Central memory CD8-positive, alpha-beta T cell (primary cell): ENCODE data around the gene HERPUD1.
"Not testable (repeated sequence)": the region's sequence is repeated elsewhere in the genome, so short reads cannot be mapped to it uniquely, and the experiment has no call there.

ENCODE experiments used
- ATAC-seq: fragments of 150-1000 bp; cut with Tn5 transposase; replicated peaks from 2 replicates; pipeline ENCODE4 v1.10.0; 2022; ENCODE audit warnings: mild to moderate bottlenecking, moderate FRiP score, moderate number of reproducible peaks; ENCODE audit not compliant: poor library complexity, severe bottlenecking; ENCODE audit errors: extremely low read depth
- DNase-seq, 2 donors: peaks; one replicate each; pipeline ENCODE4 v3.0.0; 2021; ENCODE audit warnings: low spot score in 2 of 2
- H3K27ac Mint-ChIP-seq: one replicate; pipeline ENCODE4 v1.8.0; 2022; ENCODE audit warnings: low read depth, mild to moderate bottlenecking, moderate library complexity, mixed read lengths
- H3K27me3 Mint-ChIP-seq: one replicate; pipeline ENCODE4 v1.8.0; 2022; ENCODE audit warnings: mixed read lengths
- H3K36me3 Mint-ChIP-seq: one replicate; pipeline ENCODE4 v1.8.0; 2022; ENCODE audit warnings: mild to moderate bottlenecking, moderate library complexity, mixed read lengths; ENCODE audit not compliant: insufficient read depth
- H3K4me1 Mint-ChIP-seq: one replicate; pipeline ENCODE4 v1.8.0; 2022; ENCODE audit warnings: mixed read lengths
- H3K4me3 Mint-ChIP-seq: one replicate; pipeline ENCODE4 v1.8.0; 2022; ENCODE audit warnings: mild to moderate bottlenecking, moderate library complexity, mixed read lengths
- H3K9me3 Mint-ChIP-seq: one replicate; pipeline ENCODE4 v1.8.0; 2022; ENCODE audit warnings: mixed read lengths

Gene HERPUD1

GRCh38 chr16:56985288-56985961, 53.5 kb downstream of the HERPUD1 start:
- Mint-ChIP-seq H3K9me3 (no peaks in the 10 kb centered on the region), H3K36me3 (peaks cover 21% of the 10 kb centered on the region), H3K27me3 (no peaks in the 10 kb centered on the region), H3K4me3 (peak overlapping the region; percentile 10), H3K4me1 (peaks cover 82% of the 10 kb centered on the region), H3K27ac (peak overlapping the region; percentile 58)
- no peak for ATAC-seq
- no peak for DNase-seq

GRCh38 chr16:56985962-56986360, 54.0 kb downstream of the HERPUD1 start:
- no peak for DNase-seq
- Mint-ChIP-seq H3K4me3 (no peak overlapping the region), H3K4me1 (peaks cover 82% of the 10 kb centered on the region), H3K27ac (peak overlapping the region; percentile 58), H3K9me3 (no peaks in the 10 kb centered on the region), H3K36me3 (peaks cover 25% of the 10 kb centered on the region), H3K27me3 (no peaks in the 10 kb centered on the region)
- ATAC-seq: no peak

DNA sequence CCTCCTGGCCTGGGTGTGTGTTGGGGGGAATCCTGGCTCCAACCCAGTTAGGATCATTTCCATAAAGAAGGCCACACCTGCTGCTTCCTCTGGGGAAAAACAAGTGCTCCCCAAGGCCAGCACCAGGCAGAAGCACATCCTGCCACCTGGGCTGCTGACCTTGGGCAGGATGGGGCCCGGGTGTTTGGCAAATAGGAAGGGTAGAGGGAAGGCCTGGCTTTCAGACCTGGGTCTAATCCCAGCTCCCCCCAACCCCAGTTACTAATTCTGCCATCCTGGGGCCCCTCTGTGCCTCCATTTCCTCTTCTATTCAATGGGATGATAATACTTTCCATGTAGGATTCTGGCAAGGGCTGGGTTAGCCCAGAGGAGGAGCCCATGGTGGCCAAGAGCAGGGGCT, 54.4 kb downstream of the HERPUD1 start:
- H3K27me3 Mint-ChIP-seq: no peaks in the 10 kb centered on the region
- H3K9me3 Mint-ChIP-seq: no peaks in the 10 kb centered on the region
- H3K4me3 Mint-ChIP-seq: peak overlapping the region; percentile 81
- H3K4me1 Mint-ChIP-seq: peaks cover 80% of the 10 kb centered on the region
- ATAC-seq (no peak), DNase-seq (no peak)
- H3K27ac Mint-ChIP-seq: peak overlapping the region; percentile 96
- peaks cover 29% of the 10 kb centered on the region for H3K36me3 Mint-ChIP-seq

DNA sequence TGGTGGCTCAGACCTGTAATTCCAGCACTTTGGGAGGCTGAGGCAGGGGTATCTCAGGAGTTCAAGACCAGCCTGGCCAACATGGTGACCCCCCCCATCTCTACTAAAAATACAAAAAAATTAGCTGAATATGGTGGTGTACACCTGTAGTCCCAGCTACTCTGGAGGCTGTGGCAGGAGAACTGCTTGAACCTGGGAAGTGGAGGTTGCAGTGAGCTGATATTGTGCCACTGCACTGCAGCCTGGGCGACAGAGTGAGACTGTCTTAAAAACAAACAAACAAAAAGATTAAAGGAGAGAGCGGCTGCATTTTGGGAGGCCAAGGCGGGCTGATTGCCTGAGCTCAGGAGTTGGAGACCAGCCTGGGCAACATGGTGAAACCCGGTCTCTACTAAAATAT, 55.0 kb downstream of the HERPUD1 start:
- not testable (repeated sequence) for DNase-seq, ATAC-seq, H3K9me3 Mint-ChIP-seq, H3K27me3 Mint-ChIP-seq
- H3K4me3 Mint-ChIP-seq: peak overlapping the region; percentile 81
- peak overlapping the region; percentile 96 for H3K27ac Mint-ChIP-seq
- peaks cover 80% of the 10 kb centered on the region for H3K4me1 Mint-ChIP-seq
- peaks cover 34% of the 10 kb centered on the region for H3K36me3 Mint-ChIP-seq

- no peaks in the 10 kb centered on the region for H3K9me3 Mint-ChIP-seq
- H3K36me3 Mint-ChIP-seq: peaks cover 35% of the 10 kb centered on the region
- peaks cover 74% of the 10 kb centered on the region for H3K4me1 Mint-ChIP-seq
- H3K4me3 Mint-ChIP-seq: peak overlapping the region; percentile 81
- no peaks in the 10 kb centered on the region for H3K27me3 Mint-ChIP-seq
- no peak for ATAC-seq
- H3K27ac Mint-ChIP-seq: peak overlapping the region; percentile 96
- DNase-seq: no peak
These were observed 55.8 kb downstream of the HERPUD1 start for GRCh38 chr16:56987692-56988091.

DNA sequence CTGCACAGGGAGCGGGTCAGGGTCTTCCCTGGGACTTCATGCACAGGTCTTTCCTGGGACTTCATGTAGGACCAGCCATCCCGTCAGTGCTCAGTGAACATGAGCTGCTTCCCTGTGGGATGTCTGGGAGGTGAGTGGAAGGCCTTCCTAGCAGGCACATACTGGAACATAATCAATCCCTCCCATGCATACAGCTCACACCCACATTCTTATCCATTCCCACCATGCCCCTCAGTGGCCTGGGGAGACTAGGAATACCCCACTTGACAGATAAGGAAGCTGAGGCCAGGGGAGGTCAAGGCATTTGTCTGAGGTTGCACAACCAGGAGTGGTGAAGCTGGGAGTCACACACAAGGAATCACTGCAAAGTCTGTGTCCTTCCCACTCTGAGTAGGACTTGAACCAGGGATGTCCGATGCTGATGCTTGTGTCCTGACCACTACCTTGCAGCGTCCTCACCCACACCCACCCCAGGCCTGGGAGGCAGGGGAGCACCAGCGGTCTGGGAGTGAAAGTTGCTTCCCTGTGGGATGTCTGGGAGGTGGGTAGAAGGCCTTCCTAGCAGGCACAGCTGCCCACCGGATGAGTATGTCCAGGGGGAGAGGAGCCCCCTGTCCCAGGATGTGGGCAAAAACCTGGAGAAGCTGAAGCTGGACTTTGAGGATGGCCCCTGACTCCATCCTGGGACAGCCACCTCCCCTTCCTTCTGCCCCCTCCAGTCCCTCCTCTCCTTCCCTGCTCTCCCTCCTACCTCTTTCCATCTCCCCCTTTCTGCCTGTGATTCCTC, 56.4 kb downstream of the HERPUD1 start:
- ATAC-seq (no peak), DNase-seq (no peak)
- peak overlapping the region; percentile 96 for H3K27ac Mint-ChIP-seq
- no peaks in the 10 kb centered on the region for H3K27me3 Mint-ChIP-seq
- H3K36me3 Mint-ChIP-seq: peaks cover 41% of the 10 kb centered on the region
- H3K9me3 Mint-ChIP-seq: no peaks in the 10 kb centered on the region
- peaks cover 76% of the 10 kb centered on the region for H3K4me1 Mint-ChIP-seq
- H3K4me3 Mint-ChIP-seq: peak overlapping the region; percentile 81

GRCh38 chr16:56988948-56989945, 57.3 kb downstream of the HERPUD1 start, which contains the start of gene NLRC5:
TSS of gene NLRC5 (plus strand) at chr16:56989557. CDS start at chr16:57020713, 31,156 bp downstream.
- ATAC-seq (peak; percentile 92), DNase-seq (peak; percentile 71 to 86)
- no peaks in the 10 kb centered on the region for H3K27me3 Mint-ChIP-seq
- no peaks in the 10 kb centered on the region for H3K9me3 Mint-ChIP-seq
- peak within 1 kb of the TSS; percentile 81 for H3K4me3 Mint-ChIP-seq
- H3K27ac Mint-ChIP-seq: peak within 1 kb of the TSS; percentile 96
- H3K4me1 Mint-ChIP-seq: peaks cover 84% of the 10 kb centered on the region
- peaks cover 48% of the 10 kb centered on the region for H3K36me3 Mint-ChIP-seq

DNA sequence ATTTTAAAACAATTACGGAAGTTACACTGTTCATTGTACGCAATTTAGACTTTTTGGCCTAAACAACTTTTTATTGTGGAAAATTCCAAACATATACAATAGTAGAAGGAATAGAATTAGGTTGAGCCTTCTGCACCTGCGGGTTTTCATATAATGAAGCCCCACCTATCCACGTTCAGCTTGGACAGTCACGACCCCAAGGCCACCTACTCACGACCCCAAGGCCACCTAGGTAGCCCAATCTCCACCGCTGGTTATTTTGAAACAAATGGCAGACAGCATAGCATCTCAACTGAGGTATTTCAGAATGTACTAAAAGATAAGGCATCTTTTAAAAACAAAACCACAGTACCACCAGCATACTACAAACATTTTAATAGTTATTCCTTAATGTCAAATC, 58.0 kb downstream of the HERPUD1 start:
- Mint-ChIP-seq H3K27me3 (no peaks in the 10 kb centered on the region), H3K4me3 (peak overlapping the region; percentile 81), H3K4me1 (peaks cover 85% of the 10 kb centered on the region), H3K36me3 (peaks cover 47% of the 10 kb centered on the region), H3K9me3 (no peaks in the 10 kb centered on the region), H3K27ac (peak overlapping the region; percentile 96)
- DNase-seq (no peak), ATAC-seq (no peak)

DNA sequence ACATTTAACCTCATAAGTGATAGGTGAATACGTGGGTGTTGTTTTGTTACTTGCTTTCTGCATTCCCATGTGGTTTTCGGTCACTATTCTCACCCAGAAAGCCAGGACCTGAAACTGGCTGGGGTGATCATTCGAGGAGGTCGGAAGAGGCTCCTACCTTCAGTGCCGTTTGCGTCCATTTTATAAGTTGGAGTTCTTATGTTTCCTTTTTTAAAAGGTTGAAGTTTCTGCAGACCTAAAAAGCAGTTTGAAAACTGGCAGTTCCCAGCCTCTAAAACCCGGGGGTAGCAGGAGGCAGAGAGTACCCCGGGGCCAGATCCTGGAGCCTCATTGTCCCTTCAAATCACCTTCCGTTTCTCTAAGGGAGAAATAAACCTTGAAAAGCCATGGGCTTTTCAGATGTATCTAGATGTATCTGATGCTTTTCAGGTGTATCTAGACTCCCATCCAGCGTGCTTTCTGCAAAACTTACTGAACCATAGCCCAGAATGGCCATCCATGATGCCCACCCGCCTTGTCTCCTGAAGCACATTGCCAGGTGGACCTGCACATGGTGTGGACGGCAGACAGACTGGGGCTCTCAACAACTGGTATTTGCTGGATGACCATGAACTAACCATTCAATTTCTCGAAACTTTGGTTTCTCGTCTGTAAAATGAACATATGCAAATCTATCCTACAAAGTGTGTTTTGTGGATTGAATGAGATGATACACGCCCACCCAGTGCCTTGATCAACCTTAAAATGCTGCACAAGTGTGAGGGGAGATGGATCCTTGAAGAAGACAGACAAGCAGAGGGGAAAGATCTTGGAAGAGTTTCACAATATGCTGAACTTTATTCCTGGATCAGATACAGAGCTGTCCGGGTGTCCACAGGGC, 58.7 kb downstream of the HERPUD1 start:
- Mint-ChIP-seq H3K36me3 (peaks cover 51% of the 10 kb centered on the region), H3K27ac (peak overlapping the region; percentile 96), H3K27me3 (no peaks in the 10 kb centered on the region), H3K4me1 (peaks cover 84% of the 10 kb centered on the region), H3K9me3 (no peaks in the 10 kb centered on the region), H3K4me3 (peak overlapping the region; percentile 81)
- ATAC-seq (no peak), DNase-seq (no peak)

DNA sequence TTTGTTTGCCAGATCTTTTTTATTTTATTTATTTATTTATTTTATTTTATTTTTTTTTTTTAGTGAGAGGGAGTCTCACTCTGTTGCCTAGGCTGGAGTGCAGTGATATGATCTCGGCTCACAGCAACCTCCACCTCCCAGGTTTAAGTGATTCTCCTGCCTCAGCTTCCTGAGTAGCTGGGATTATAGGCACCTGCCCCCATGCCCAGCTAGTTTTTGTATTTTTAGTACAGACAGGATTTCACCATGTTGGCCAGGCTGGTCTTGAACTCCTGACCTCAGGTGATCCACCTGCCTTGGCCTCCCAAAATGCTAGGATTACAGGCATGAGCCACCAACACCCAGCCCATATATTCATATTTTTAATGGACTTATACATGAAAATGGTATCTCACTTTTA, 60.5 kb downstream of the HERPUD1 start:
- H3K27ac Mint-ChIP-seq: peak overlapping the region; percentile 96
- H3K4me3 Mint-ChIP-seq: peak overlapping the region; percentile 81
- not testable (repeated sequence) for H3K9me3 Mint-ChIP-seq, DNase-seq, ATAC-seq, H3K27me3 Mint-ChIP-seq
- H3K36me3 Mint-ChIP-seq: peaks cover 60% of the 10 kb centered on the region
- peaks cover 82% of the 10 kb centered on the region for H3K4me1 Mint-ChIP-seq

- peak overlapping the region; percentile 81 for H3K4me3 Mint-ChIP-seq
- H3K9me3 Mint-ChIP-seq: no peaks in the 10 kb centered on the region
- H3K27ac Mint-ChIP-seq: peak overlapping the region; percentile 96
- peaks cover 81% of the 10 kb centered on the region for H3K4me1 Mint-ChIP-seq
- H3K27me3 Mint-ChIP-seq: no peaks in the 10 kb centered on the region
- H3K36me3 Mint-ChIP-seq: peaks cover 65% of the 10 kb centered on the region
- no peak for DNase-seq
- ATAC-seq: no peak
These were observed 61.3 kb downstream of the HERPUD1 start for GRCh38 chr16:56993204-56993603.
